HG02571 (cell line): ENCODE measurements around the gene RIMS4.

Experiments used
- ATAC-seq: cut with Tn5 transposase; IDR thresholded peaks from one replicate; pipeline ENCODE4 v1.9.1; 2021; ENCODE audit warnings: mild to moderate bottlenecking, moderate library complexity; ENCODE audit not compliant: unreplicated experiment

The RIMS4 gene

GRCh38 chr20:44796758-44797457, 13.4 kb downstream of the RIMS4 start:
- no peak for ATAC-seq

- no peak for ATAC-seq
Observed at GRCh38 chr20:44796311-44796710, 14.0 kb downstream of the RIMS4 start.

- ATAC-seq, result no peak
Observed at GRCh38 chr20:44795836-44796235, 14.5 kb downstream of the RIMS4 start.

- no peak for ATAC-seq
Observed at GRCh38 chr20:44792796-44793195, 17.6 kb downstream of the RIMS4 start.

GRCh38 chr20:44790638-44791393, 19.5 kb downstream of the RIMS4 start:
- ATAC-seq, result no peak

- no peak for ATAC-seq
Observed at GRCh38 chr20:44788706-44789456, 21.5 kb downstream of the RIMS4 start.

- ATAC-seq, result no peak
Observed at GRCh38 chr20:44787299-44787698, 23.0 kb downstream of the RIMS4 start.

- ATAC-seq, result no peak
Observed at GRCh38 chr20:44785768-44786167, 24.6 kb downstream of the RIMS4 start.

- no peak for ATAC-seq
Observed at GRCh38 chr20:44784688-44785087, 25.7 kb downstream of the RIMS4 start.

- no peak for ATAC-seq
Observed at GRCh38 chr20:44781791-44782190, 28.6 kb downstream of the RIMS4 start.

GRCh38 chr20:44781118-44781517, 29.2 kb downstream of the RIMS4 start:
- ATAC-seq, result no peak

- no peak for ATAC-seq
Observed at GRCh38 chr20:44780226-44780625, 30.1 kb downstream of the RIMS4 start.

- ATAC-seq, result no peak
Observed at GRCh38 chr20:44776980-44777379, 33.4 kb downstream of the RIMS4 start.

- no peak for ATAC-seq
Observed at GRCh38 chr20:44773070-44773829, 37.1 kb downstream of the RIMS4 start.

GRCh38 chr20:44772636-44773035, 37.7 kb downstream of the RIMS4 start:
- ATAC-seq, result no peak

GRCh38 chr20:44771172-44771535, 39.2 kb downstream of the RIMS4 start:
- no peak for ATAC-seq

GRCh38 chr20:44770484-44771171, 39.7 kb downstream of the RIMS4 start:
- no peak for ATAC-seq

- no peak for ATAC-seq
Observed at GRCh38 chr20:44769481-44769863, 40.9 kb downstream of the RIMS4 start.

GRCh38 chr20:44768854-44769480, 41.4 kb downstream of the RIMS4 start:
- ATAC-seq, result no peak

GRCh38 chr20:44768256-44768655, 42.1 kb downstream of the RIMS4 start:
- no peak for ATAC-seq
